Activated CD8-positive, alpha-beta memory T cell treated with anti-CD3 and anti-CD28 coated beads for 1 hour (primary cell): ENCODE data around the gene PTPN22.
"Not testable (repeated sequence)": the region's sequence is repeated elsewhere in the genome, so short reads cannot be mapped to it uniquely, and the experiment has no call there.

Experiments
- DNase-seq, 2 donors: peaks; one replicate each; pipeline ENCODE4 v3.0.0-alpha.2; 2020; ENCODE audit warnings: low read depth in 1 of 2; ENCODE audit errors: extremely low read depth in 1 of 2

PTPN22 gene

GRCh38 chr1:113854234-113854633, 17.3 kb downstream of the PTPN22 start:
- no peak for DNase-seq

- not testable (repeated sequence) for DNase-seq
Observed at GRCh38 chr1:113852694-113853093, 18.8 kb downstream of the PTPN22 start.

GRCh38 chr1:113850127-113850796, 21.2 kb downstream of the PTPN22 start:
- DNase-seq: no peak

- no peak for DNase-seq
Observed at GRCh38 chr1:113849072-113849471, 22.4 kb downstream of the PTPN22 start.

- DNase-seq: no peak
Observed at GRCh38 chr1:113846391-113847035, 25.0 kb downstream of the PTPN22 start.

GRCh38 chr1:113836534-113836933, 35.0 kb downstream of the PTPN22 start:
- DNase-seq: no peak

- DNase-seq: no peak
Observed at GRCh38 chr1:113835686-113836290, 35.7 kb downstream of the PTPN22 start.

GRCh38 chr1:113834716-113835115, 36.8 kb downstream of the PTPN22 start:
- DNase-seq: no peak

GRCh38 chr1:113830039-113830438, 41.5 kb downstream of the PTPN22 start:
- no peak for DNase-seq

- DNase-seq: no peak
Observed at GRCh38 chr1:113821916-113822315, 49.6 kb downstream of the PTPN22 start.

GRCh38 chr1:113818578-113818977, 52.9 kb downstream of the PTPN22 start:
- DNase-seq: no peak

GRCh38 chr1:113813218-113813617, 58.3 kb downstream of the PTPN22 start:
- DNase-seq: no peak

GRCh38 chr1:113812661-113813135, 58.8 kb downstream of the PTPN22 start:
- DNase-seq: no peak

GRCh38 chr1:113811888-113812660, 59.4 kb downstream of the PTPN22 start, which contains the start of gene RSBN1:
RSBN1 (minus strand) TSS chr1:113812476; CDS start chr1:113812412, 64 bp downstream.
- peak; percentile 95 to 96 for DNase-seq

- peak in 1 of 2 donors; percentile 27 for DNase-seq
Observed at GRCh38 chr1:113811156-113811887, 60.2 kb downstream of the PTPN22 start.

GRCh38 chr1:113809670-113810602, 61.6 kb downstream of the PTPN22 start:
- DNase-seq: no peak

GRCh38 chr1:113808450-113809195, 62.9 kb downstream of the PTPN22 start:
- no peak for DNase-seq

- DNase-seq: no peak
Observed at GRCh38 chr1:113805639-113806038, 65.9 kb downstream of the PTPN22 start.

- no peak for DNase-seq
Observed at GRCh38 chr1:113805256-113805531, 66.3 kb downstream of the PTPN22 start.
